HepG2 (cell line): ENCODE data around the gene TF. TPM values are rescaled to one million over a fixed set of nuclear protein-coding genes. Genes with fewer than 3 reads are reported as not detected.

Experiments used
- AGO2 ChIP-seq: fragments of 200-400 bp; formaldehyde crosslinking; optimal IDR thresholded peaks from 2 replicates; pipeline ENCODE3; 2017; ENCODE audit warnings: mild to moderate bottlenecking, low read depth, low read length, moderate library complexity
- BORCS8-MEF2B ChIP-seq: sonication (generic); formaldehyde crosslinking; IDR thresholded peaks from 2 replicates; pipeline ENCODE4 v1.8.0; 2022; ENCODE audit warnings: mild to moderate bottlenecking, missing genetic modification reagents
- HDAC1 ChIP-seq: sonication (generic); formaldehyde crosslinking; IDR thresholded peaks from 2 replicates; pipeline ENCODE4 v1.5.1; 2020; ENCODE audit warnings: mild to moderate bottlenecking, missing genetic modification reagents
- HNRNPK ChIP-seq: fragments of 200-400 bp; formaldehyde crosslinking; IDR thresholded peaks from 2 replicates; pipeline ENCODE4 v1.6.1; 2018; ENCODE audit warnings: low read length, low read depth, moderate library complexity, mild to moderate bottlenecking; ENCODE audit not compliant: poor library complexity, severe bottlenecking
- HOXA7 ChIP-seq: sonication (generic); formaldehyde crosslinking; IDR thresholded peaks from 2 replicates; pipeline ENCODE4 v1.8.1; 2022; ENCODE audit warnings: mild to moderate bottlenecking, missing genetic modification reagents, moderate library complexity
- KLF13 ChIP-seq: sonication (generic); formaldehyde crosslinking; IDR thresholded peaks from 2 replicates; pipeline ENCODE4 v1.4.0; 2020; ENCODE audit warnings: mild to moderate bottlenecking, missing genetic modification reagents
- MAFK ChIP-seq, 2 experiments: IDR thresholded peaks in 1 of 2; conservative IDR thresholded peaks in 1 of 2; 2 replicates each; pipeline ENCODE4 v1.6.1; 2011; ENCODE audit warnings: improper control_type of control experiment in 2 of 2, low read length in 2 of 2
- NFKB2 ChIP-seq: sonication (generic); formaldehyde crosslinking; IDR thresholded peaks from 2 replicates; pipeline ENCODE4 v1.4.0; 2020; ENCODE audit warnings: missing genetic modification reagents, borderline replicate concordance
- PREB ChIP-seq: sonication (generic); formaldehyde crosslinking; IDR thresholded peaks from 2 replicates; pipeline ENCODE4 v1.4.0; 2020; ENCODE audit warnings: missing genetic modification reagents
- PRPF4 ChIP-seq: fragments of 200-400 bp; formaldehyde crosslinking; IDR thresholded peaks from 2 replicates; pipeline ENCODE4 v1.6.1; 2016; ENCODE audit warnings: low read length, low read depth; ENCODE audit not compliant: poor library complexity, severe bottlenecking
- SIX1 ChIP-seq: sonication (generic); formaldehyde crosslinking; IDR thresholded peaks from 2 replicates; pipeline ENCODE4 v1.4.0; 2020; ENCODE audit warnings: missing genetic modification reagents, borderline replicate concordance
- SIX4 ChIP-seq: sonication (generic); formaldehyde crosslinking; IDR thresholded peaks from 2 replicates; pipeline ENCODE4 v1.4.0; 2020; ENCODE audit warnings: missing genetic modification reagents
- SMYD3 ChIP-seq: sonication (generic); formaldehyde crosslinking; IDR thresholded peaks from 2 replicates; pipeline ENCODE4 v1.8.1; 2023; ENCODE audit warnings: mild to moderate bottlenecking, missing genetic modification reagents
- ZBTB20 ChIP-seq: sonication (generic); formaldehyde crosslinking; IDR thresholded peaks from 2 replicates; pipeline ENCODE4 v1.8.1; 2023; ENCODE audit warnings: missing genetic modification reagents, low read depth, mild to moderate bottlenecking, borderline replicate concordance
- ZNF383 ChIP-seq: sonication (generic); formaldehyde crosslinking; IDR thresholded peaks from 2 replicates; pipeline ENCODE4 v1.4.0; 2020; ENCODE audit warnings: missing genetic modification reagents, mild to moderate bottlenecking, borderline replicate concordance
- ZNF709 ChIP-seq: sonication (generic); formaldehyde crosslinking; IDR thresholded peaks from 2 replicates; pipeline ENCODE4 v1.5.0; 2020; ENCODE audit warnings: mild to moderate bottlenecking, missing genetic modification reagents
- polyA plus RNA-seq, 8 experiments: library from polyadenylated mRNA; depleted of rRNA in 3 of 8; stranded (reverse) in 7 of 8; unstranded in 1 of 8; fragments of >200 nt; fragmentation: Illumina TruSeq in 4 of 8; extraction: Trizol in 4 of 8; gene quantifications; 2 replicates each; pipeline versions ENCODE4 v1.2.1 to v1.2.3, GENCODE V29; 2011 to 2016; ENCODE audit warnings: low read depth in 4 of 8, missing spikeins in 1 of 8, mixed read lengths in 1 of 8; ENCODE audit not compliant: insufficient read depth in 1 of 8
- total RNA-seq, 5 experiments: library from RNA; depleted of rRNA; stranded (reverse); fragments of >200 nt; fragmentation: Illumina TruSeq; extraction: Trizol; gene quantifications; 2 replicates each; pipeline ENCODE4 v1.2.3, GENCODE V29; 2016; ENCODE audit warnings: low read depth in 1 of 5
- TF ChIP-seq, protein P1 (sequence below): IDR thresholded peaks from 2 replicates; pipeline ENCODE4 v1.6.1; 2016; ENCODE audit warnings: low read depth, control low read depth
- TF ChIP-seq, protein P2 (sequence below): sonication (generic); formaldehyde crosslinking; IDR thresholded peaks from 2 replicates; pipeline ENCODE4 v1.5.0; 2020; ENCODE audit warnings: missing genetic modification reagents
- TF ChIP-seq, protein P3 (sequence below): IDR thresholded peaks from 2 replicates; pipeline ENCODE4 v1.6.1; 2016; ENCODE audit warnings: missing biosample characterization, missing genetic modification reagents, low read depth

The TF gene
- total and polyA plus RNA-seq, 2 of the 13 experiments (the other 11 are each of a cell fraction or from before 2014, with no cell fraction given) = 10,074 to 11,821 TPM

DNA sequence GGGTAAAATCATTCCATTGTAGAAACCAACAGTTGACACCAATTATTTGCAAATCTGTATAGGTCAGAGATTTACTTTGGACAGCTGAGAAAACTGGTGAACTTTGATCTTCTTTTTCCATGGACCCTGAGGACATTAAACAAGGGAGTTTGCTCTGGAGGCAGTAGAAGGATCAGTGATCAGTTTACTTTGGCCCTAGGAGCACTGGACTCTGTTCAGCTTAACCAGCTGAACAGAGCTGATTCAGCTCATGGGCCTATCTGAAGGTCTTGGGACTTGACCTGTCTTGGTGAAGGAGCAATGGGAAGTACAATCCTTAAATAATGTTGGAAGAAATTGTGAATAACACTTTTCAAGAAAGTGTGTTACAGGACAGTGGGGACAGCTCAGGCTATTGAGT is 15.2 kb upstream of the TF start (continued):
- TF ChIP-seq ZNF709 (CRISPR knock-in tag) = no peak
- no peak for TF ChIP-seq KLF13
- no peak for TF ChIP-seq NFKB2
- TF ChIP-seq AGO2 = no peak
- TF ChIP-seq, protein P1, sequence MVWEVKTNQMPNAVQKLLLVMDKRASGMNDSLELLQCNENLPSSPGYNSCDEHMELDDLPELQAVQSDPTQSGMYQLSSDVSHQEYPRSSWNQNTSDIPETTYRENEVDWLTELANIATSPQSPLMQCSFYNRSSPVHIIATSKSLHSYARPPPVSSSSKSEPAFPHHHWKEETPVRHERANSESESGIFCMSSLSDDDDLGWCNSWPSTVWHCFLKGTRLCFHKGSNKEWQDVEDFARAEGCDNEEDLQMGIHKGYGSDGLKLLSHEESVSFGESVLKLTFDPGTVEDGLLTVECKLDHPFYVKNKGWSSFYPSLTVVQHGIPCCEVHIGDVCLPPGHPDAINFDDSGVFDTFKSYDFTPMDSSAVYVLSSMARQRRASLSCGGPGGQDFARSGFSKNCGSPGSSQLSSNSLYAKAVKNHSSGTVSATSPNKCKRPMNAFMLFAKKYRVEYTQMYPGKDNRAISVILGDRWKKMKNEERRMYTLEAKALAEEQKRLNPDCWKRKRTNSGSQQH = no peak
- TF ChIP-seq HNRNPK = no peak
- TF ChIP-seq, protein P2, sequence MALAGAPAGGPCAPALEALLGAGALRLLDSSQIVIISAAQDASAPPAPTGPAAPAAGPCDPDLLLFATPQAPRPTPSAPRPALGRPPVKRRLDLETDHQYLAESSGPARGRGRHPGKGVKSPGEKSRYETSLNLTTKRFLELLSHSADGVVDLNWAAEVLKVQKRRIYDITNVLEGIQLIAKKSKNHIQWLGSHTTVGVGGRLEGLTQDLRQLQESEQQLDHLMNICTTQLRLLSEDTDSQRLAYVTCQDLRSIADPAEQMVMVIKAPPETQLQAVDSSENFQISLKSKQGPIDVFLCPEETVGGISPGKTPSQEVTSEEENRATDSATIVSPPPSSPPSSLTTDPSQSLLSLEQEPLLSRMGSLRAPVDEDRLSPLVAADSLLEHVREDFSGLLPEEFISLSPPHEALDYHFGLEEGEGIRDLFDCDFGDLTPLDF = no peak
- TF ChIP-seq SIX1 (CRISPR knock-in tag) = peak; percentile 71; the same call in 1 of the 2 replicates
- TF ChIP-seq ZBTB20 (CRISPR knock-in tag) = peak; percentile 80; the same call in 1 of the 2 replicates
- no peak for TF ChIP-seq HOXA7 (CRISPR knock-in tag)
- no peak for TF ChIP-seq PREB (CRISPR knock-in tag)
- TF ChIP-seq HDAC1 (CRISPR knock-in tag) = peak; percentile 86
- no peak for TF ChIP-seq BORCS8-MEF2B (CRISPR knock-in tag)
- TF ChIP-seq PRPF4 = no peak
- TF ChIP-seq ZNF383 (CRISPR knock-in tag) = no peak
- TF ChIP-seq, protein P3, sequence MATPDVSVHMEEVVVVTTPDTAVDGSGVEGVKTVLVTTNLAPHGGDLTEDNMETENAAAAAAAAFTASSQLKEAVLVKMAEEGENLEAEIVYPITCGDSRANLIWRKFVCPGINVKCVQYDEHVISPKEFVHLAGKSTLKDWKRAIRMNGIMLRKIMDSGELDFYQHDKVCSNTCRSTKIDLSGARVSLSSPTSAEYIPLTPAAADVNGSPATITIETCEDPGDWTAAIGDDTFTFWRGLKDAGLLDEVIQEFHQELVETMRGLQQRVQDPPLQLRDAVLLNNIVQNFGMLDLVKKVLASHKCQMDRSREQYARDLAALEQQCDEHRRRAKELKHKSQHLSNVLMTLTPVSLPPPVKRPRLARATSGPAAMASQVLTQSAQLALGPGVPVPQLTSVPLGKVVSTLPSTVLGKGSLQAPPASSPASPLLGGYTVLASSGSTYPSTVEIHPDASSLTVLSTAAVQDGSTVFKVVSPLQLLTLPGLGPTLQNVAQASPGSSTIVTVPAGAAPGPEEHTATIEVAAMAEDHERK (CRISPR knock-in tag) = no peak
- peak; percentile 24 to 35; a peak in 2 of 4 replicates for TF ChIP-seq MAFK (conservative IDR thresholded peaks at IDR 0.05 in 1 of 2, IDR thresholded peaks at IDR 0.05 in 1 of 2; ENCODE audit: low read length in 2 of 2)
- TF ChIP-seq SMYD3 (CRISPR knock-in tag) = no peak
- peak; percentile 67; the same call in 1 of the 2 replicates for TF ChIP-seq SIX4 (CRISPR knock-in tag)
